A549 (cell line): Measurements from ENCODE around the gene CAMTA1.

Source experiments
- BHLHE40 ChIP-seq: IDR thresholded peaks from 2 replicates; pipeline ENCODE4 v1.6.1; 2012; ENCODE audit warnings: low read depth, low read length, inconsistent platforms
- CHD4 ChIP-seq: fragments of 200-600 bp; sonication (generic); IDR thresholded peaks from 2 replicates; pipeline ENCODE4 v1.6.1; 2016; ENCODE audit warnings: antibody characterized with exemption, mild to moderate bottlenecking, borderline replicate concordance
- JUN ChIP-seq, 2 experiments: fragments of >200 bp; sonication (Bioruptor Twin); formaldehyde crosslinking; IDR thresholded peaks; 2 replicates in 1 of 2; 3 replicates in 1 of 2; pipeline ENCODE4 v1.6.1; 2016 to 2017
- JUNB ChIP-seq: fragments of >200 bp; sonication (Bioruptor Twin); formaldehyde crosslinking; IDR thresholded peaks from 2 replicates; pipeline ENCODE4 v1.6.1; 2016
- MAZ ChIP-seq: fragments of 150-350 bp; IDR thresholded peaks from 2 replicates; pipeline ENCODE4 v1.6.1; 2014; ENCODE audit warnings: antibody characterized with exemption, low read depth, low read length, borderline replicate concordance
- POLR2A ChIP-seq: IDR thresholded peaks from 2 replicates; pipeline ENCODE4 v1.6.1; 2012; ENCODE audit warnings: mild to moderate bottlenecking, low read length
- POLR2AphosphoS2 ChIP-seq: conservative IDR thresholded peaks from 2 replicates; pipeline ENCODE4 v1.6.1; 2012; ENCODE audit warnings: low read length, improper control_type of control experiment, inconsistent platforms
- RAD21 ChIP-seq, 2 experiments: fragments of >200 bp in 1 of 2; sonication (Bioruptor Twin) in 1 of 2; formaldehyde crosslinking in 1 of 2; IDR thresholded peaks in 1 of 2; conservative IDR thresholded peaks in 1 of 2; 2 replicates in 1 of 2; 3 replicates in 1 of 2; pipeline ENCODE4 v1.6.1; 2012 to 2018; ENCODE audit warnings: inconsistent platforms in 1 of 2
- RFX5 ChIP-seq: fragments of 450-650 bp; IDR thresholded peaks from 2 replicates; pipeline ENCODE4 v1.7.1; 2014; ENCODE audit warnings: antibody characterized with exemption, mild to moderate bottlenecking, moderate library complexity
- SMC3 ChIP-seq: fragments of >200 bp; sonication (Bioruptor Twin); formaldehyde crosslinking; IDR thresholded peaks from 3 replicates; pipeline ENCODE4 v1.6.1; 2018; ENCODE audit warnings: inconsistent platforms
- TF ChIP-seq, protein P1 (sequence below): fragments of 200-600 bp; sonication (generic); IDR thresholded peaks from 2 replicates; pipeline ENCODE4 v1.6.1; 2016; ENCODE audit warnings: antibody characterized with exemption, mild to moderate bottlenecking, moderate library complexity
- TF ChIP-seq, protein P2 (sequence below): fragments of >200 bp; sonication (Bioruptor Twin); formaldehyde crosslinking; IDR thresholded peaks from 3 replicates; pipeline ENCODE4 v1.5.1; 2016
- TF ChIP-seq, protein P3 (sequence below): IDR thresholded peaks from 2 replicates; pipeline ENCODE4 v1.6.1; 2012
- TF ChIP-seq, protein P4 (sequence below): IDR thresholded peaks from 2 replicates; pipeline ENCODE4 v1.6.1; 2012; ENCODE audit warnings: low read depth, borderline replicate concordance

DNA sequence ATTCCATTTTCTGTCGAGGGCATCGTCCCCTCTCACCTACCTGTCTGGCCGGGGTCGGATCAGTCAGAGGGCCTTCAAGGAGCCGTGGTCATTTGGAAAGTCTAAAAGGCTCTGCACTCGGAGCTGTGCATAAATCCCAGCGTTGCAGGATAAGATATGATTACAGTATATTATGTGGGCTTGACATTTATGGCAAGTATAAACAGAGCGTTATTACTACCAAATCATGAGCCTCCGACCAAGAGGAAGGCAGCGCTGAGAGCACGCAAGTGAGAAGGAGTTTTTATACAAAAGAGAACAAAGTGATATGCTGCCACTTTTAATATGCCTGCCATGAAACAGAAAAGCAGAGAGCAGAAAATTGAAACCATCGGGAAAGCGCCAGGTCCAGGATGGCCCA lies 566.4 kb downstream of the CAMTA1 start:
- TF ChIP-seq POLR2AphosphoS2 (no peak), SMC3 (no peak), BHLHE40 (no peak), JUN (IDR thresholded peaks at IDR 0.05) (no peak), POLR2A (no peak), MAZ (no peak), CHD4 (no peak), RFX5 (no peak), JUNB (no peak), RAD21 (conservative IDR thresholded peaks at IDR 0.05 in 1 of 2, IDR thresholded peaks at IDR 0.05 in 1 of 2) (no peak)
- TF ChIP-seq, protein P1, sequence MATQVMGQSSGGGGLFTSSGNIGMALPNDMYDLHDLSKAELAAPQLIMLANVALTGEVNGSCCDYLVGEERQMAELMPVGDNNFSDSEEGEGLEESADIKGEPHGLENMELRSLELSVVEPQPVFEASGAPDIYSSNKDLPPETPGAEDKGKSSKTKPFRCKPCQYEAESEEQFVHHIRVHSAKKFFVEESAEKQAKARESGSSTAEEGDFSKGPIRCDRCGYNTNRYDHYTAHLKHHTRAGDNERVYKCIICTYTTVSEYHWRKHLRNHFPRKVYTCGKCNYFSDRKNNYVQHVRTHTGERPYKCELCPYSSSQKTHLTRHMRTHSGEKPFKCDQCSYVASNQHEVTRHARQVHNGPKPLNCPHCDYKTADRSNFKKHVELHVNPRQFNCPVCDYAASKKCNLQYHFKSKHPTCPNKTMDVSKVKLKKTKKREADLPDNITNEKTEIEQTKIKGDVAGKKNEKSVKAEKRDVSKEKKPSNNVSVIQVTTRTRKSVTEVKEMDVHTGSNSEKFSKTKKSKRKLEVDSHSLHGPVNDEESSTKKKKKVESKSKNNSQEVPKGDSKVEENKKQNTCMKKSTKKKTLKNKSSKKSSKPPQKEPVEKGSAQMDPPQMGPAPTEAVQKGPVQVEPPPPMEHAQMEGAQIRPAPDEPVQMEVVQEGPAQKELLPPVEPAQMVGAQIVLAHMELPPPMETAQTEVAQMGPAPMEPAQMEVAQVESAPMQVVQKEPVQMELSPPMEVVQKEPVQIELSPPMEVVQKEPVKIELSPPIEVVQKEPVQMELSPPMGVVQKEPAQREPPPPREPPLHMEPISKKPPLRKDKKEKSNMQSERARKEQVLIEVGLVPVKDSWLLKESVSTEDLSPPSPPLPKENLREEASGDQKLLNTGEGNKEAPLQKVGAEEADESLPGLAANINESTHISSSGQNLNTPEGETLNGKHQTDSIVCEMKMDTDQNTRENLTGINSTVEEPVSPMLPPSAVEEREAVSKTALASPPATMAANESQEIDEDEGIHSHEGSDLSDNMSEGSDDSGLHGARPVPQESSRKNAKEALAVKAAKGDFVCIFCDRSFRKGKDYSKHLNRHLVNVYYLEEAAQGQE = no peak
- TF ChIP-seq, protein P2, sequence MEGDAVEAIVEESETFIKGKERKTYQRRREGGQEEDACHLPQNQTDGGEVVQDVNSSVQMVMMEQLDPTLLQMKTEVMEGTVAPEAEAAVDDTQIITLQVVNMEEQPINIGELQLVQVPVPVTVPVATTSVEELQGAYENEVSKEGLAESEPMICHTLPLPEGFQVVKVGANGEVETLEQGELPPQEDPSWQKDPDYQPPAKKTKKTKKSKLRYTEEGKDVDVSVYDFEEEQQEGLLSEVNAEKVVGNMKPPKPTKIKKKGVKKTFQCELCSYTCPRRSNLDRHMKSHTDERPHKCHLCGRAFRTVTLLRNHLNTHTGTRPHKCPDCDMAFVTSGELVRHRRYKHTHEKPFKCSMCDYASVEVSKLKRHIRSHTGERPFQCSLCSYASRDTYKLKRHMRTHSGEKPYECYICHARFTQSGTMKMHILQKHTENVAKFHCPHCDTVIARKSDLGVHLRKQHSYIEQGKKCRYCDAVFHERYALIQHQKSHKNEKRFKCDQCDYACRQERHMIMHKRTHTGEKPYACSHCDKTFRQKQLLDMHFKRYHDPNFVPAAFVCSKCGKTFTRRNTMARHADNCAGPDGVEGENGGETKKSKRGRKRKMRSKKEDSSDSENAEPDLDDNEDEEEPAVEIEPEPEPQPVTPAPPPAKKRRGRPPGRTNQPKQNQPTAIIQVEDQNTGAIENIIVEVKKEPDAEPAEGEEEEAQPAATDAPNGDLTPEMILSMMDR = no peak
- TF ChIP-seq, protein P3, sequence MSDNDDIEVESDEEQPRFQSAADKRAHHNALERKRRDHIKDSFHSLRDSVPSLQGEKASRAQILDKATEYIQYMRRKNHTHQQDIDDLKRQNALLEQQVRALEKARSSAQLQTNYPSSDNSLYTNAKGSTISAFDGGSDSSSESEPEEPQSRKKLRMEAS = no peak
- TF ChIP-seq, protein P4, sequence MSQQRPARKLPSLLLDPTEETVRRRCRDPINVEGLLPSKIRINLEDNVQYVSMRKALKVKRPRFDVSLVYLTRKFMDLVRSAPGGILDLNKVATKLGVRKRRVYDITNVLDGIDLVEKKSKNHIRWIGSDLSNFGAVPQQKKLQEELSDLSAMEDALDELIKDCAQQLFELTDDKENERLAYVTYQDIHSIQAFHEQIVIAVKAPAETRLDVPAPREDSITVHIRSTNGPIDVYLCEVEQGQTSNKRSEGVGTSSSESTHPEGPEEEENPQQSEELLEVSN = no peak
